ENCODE measurements around the gene OPTN. TPM values are rescaled to one million over a fixed set of nuclear protein-coding genes. Genes with fewer than 3 reads are reported as not detected.

Gene OPTN
- total RNA-seq, 1 donor from 2014 or later, result 48.5 TPM

GRCh38 chr10:13106387-13107045, 6.6 kb downstream of the OPTN start:
- H3K27me3 ChIP-seq, result no peaks in the 10 kb centered on the region
- H3K4me1 ChIP-seq, result peaks cover 0 to 8% of the 10 kb centered on the region in 2 donors
- no peak overlapping the region for H3K27ac ChIP-seq
- no peak overlapping the region for H3K4me3 ChIP-seq
- H3K36me3 ChIP-seq, result peaks cover 12 to 35% of the 10 kb centered on the region in 2 donors
- H3K9me3 ChIP-seq, result no peaks in the 10 kb centered on the region
- DNase-seq (ENCODE audit: low spot score in 2 of 2), result no peak
- TF ChIP-seq CTCF (IDR thresholded peaks at IDR 0.05), result no peak
- intact Hi-C loops (cut with DNase I), result loop anchor here (10.0 kb wide), 1 partner anchor 1042 kb away; the partner anchor contains the start of gene DHTKD1

- H3K27ac ChIP-seq, result no peak overlapping the region
- no peak for TF ChIP-seq CTCF (IDR thresholded peaks at IDR 0.05)
- intact Hi-C loops (cut with DNase I), result no loop called here
Observed at GRCh38 chr10:13110908-13111307, 10.9 kb downstream of the OPTN start.

GRCh38 chr10:13113544-13113943, 13.6 kb downstream of the OPTN start:
- Histone ChIP-seq H3K27me3 (no peaks in the 10 kb centered on the region), H3K36me3 (peaks cover 61 to 81% of the 10 kb centered on the region in 2 donors), H3K4me1 (no peaks in the 10 kb centered on the region), H3K4me3 (no peak overlapping the region), H3K9me3 (no peaks in the 10 kb centered on the region), H3K27ac (no peak overlapping the region)
- no peak for DNase-seq (ENCODE audit: low spot score in 2 of 2)
- no peak for TF ChIP-seq CTCF (IDR thresholded peaks at IDR 0.05)
- intact Hi-C loops (cut with DNase I), result no loop called here

More at GRCh38 chr10:13110908-13111307, 10.9 kb downstream of the OPTN start:
- Histone ChIP-seq H3K36me3 (peaks cover 38 to 60% of the 10 kb centered on the region in 2 donors), H3K4me3 (no peak overlapping the region), H3K27me3 (no peaks in the 10 kb centered on the region), H3K4me1 (no peaks in the 10 kb centered on the region), H3K9me3 (no peaks in the 10 kb centered on the region)
- no peak for DNase-seq (ENCODE audit: low spot score in 2 of 2)

- DNase-seq (ENCODE audit: low spot score in 2 of 2), result no peak
- intact Hi-C loops (cut with DNase I), result no loop called here
- Histone ChIP-seq H3K27ac (no peak overlapping the region), H3K4me1 (no peaks in the 10 kb centered on the region), H3K4me3 (no peak overlapping the region), H3K27me3 (no peaks in the 10 kb centered on the region), H3K36me3 (peaks cover 62 to 78% of the 10 kb centered on the region in 2 donors), H3K9me3 (no peaks in the 10 kb centered on the region)
- no peak for TF ChIP-seq CTCF (IDR thresholded peaks at IDR 0.05)
Observed at GRCh38 chr10:13115832-13116803, 16.2 kb downstream of the OPTN start.

DNA sequence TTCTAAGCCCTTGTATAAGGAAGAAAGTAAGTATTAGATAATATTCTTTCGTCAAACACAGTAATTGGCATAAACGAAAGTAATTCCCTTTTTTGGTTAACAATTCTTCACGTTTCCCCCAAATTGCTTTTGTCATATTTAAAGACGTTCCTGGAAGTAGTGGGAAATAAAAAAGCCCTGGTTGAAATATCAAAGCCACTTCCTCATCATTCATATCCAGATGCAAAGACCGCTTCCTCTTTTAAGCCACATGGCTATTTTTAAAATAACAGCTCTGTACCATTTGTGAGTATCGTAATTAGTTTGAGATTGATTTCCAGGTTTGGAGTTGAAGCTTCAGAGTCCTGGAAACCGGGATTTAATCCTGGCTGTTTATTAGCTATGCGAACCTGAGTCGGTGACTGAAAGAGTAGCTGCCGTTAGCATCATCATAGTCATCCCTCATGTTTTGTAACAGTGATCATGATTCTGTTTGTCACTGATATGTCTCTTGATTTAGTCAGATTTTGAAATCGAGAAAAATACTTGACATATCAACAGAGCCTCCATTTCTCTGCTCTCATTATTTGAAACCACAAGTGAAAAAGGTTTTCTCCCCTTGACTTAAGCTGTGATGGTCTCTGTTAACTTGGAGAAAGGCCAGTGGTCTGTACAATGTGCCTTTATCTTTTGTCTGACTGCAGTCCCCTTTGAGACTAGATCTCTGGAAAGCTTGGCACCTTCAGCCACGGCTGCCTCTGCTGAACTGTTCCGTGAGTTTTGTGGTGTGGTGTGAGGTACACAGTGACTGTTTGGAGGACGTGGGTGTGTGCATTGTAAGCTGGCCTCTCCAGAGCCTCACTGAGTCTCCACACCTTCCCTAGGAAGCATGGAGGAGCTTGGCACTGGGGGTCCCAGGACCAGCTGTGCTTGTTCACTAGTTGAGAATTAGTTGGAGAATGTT, 18.1 kb downstream of the OPTN start:
- no peak for TF ChIP-seq CTCF (IDR thresholded peaks at IDR 0.05)
- H3K27me3 ChIP-seq, result no peaks in the 10 kb centered on the region
- H3K36me3 ChIP-seq, result peaks cover 60 to 81% of the 10 kb centered on the region in 2 donors
- no peak overlapping the region for H3K27ac ChIP-seq
- intact Hi-C loops (cut with DNase I), result no loop called here
- H3K9me3 ChIP-seq, result no peaks in the 10 kb centered on the region
- H3K4me1 ChIP-seq, result no peaks in the 10 kb centered on the region
- DNase-seq (ENCODE audit: low spot score in 2 of 2), result no peak
- no peak overlapping the region for H3K4me3 ChIP-seq

All from ascending aorta (tissue), 2 donors.